GM18507 (cell line): ENCODE data around the gene NPIPB5.
"Not testable (repeated sequence)": the region's sequence is repeated elsewhere in the genome, so short reads cannot be mapped to it uniquely, and the experiment has no call there.

ENCODE experiments used
- DNase-seq: peaks from one replicate; pipeline ENCODE4 v3.0.0; 2011; ENCODE audit warnings: low read depth; ENCODE audit not compliant: insufficient read length; ENCODE audit errors: extremely low spot score
- FAIRE-seq: peaks from 2 replicates; lab custom pipeline; 2011; peaks lifted over from hg19 to GRCh38; lab: Jason Lieb, UNC

NPIPB5 gene

GRCh38 chr16:22510591-22510990 is at the start of gene NPIPB5:
Gene NPIPB5 (plus strand): TSS chr16:22510891. CDS start chr16:22513802, 2,911 bp downstream.
- DNase-seq, FAIRE-seq: not testable (repeated sequence)

DNA sequence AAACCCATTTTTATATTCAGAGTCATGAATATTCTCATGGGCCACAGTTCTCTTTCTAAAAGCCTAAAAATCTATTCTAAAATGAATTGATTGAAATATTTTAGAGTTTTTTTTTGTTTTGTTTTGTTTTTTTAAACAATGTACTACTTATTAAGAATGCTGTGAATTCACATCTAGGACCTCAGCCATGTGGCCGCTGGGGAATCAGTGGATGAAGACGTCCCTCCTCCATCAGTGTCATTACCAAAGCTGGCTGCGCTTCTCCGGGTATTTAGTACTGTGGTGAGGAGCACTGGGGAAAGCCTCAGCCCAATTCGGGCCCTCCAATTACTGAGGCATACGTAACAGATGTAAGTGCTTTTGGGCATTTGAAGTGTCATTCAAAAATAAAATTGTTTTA is 41.8 kb upstream of the NPIPB5 start:
- not testable (repeated sequence) for FAIRE-seq

DNA sequence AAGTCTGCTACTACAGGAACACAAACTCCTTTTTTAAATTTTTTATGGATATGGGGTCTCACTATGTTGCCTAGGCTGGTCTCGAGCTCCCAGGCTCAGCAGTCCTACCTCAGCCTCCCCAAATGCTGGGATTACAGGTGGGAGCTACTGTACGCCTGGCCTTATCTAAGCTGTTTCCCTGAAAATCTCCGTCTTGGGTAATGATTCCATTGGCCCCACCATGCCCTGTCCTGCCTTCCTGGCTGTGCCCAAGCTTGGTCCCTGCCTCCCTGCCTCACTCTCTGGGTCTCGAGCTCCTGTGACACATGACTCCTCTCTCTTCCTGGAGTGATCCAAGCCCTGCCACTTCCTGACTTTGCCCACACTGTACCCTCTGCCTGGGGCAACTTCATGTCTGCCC is 27.3 kb downstream of the NPIPB5 start:
- DNase-seq, FAIRE-seq: not testable (repeated sequence)

More for the DNA sequence above, 41.8 kb upstream of the NPIPB5 start:
- not testable (repeated sequence) for DNase-seq

DNA sequence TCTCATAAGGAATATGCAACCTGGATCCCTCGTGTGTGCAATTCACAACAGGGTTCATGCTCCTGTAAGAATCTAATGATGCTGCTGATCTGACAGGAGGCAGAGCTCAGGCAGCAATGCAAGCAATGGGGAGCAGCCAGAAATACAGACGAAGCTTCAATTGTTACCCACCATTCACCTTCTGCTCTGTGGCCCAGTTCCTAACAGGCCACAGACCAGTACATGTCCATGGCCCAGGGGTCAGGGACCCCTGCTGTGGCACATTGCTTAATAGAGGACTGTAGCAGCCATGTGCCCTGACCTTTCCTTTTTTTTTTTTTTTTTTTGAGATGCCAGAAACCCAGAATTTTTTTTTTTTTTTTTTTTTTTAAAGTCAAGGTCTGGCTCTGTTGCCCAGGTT is 34.1 kb downstream of the NPIPB5 start:
- FAIRE-seq, DNase-seq: not testable (repeated sequence)

DNA sequence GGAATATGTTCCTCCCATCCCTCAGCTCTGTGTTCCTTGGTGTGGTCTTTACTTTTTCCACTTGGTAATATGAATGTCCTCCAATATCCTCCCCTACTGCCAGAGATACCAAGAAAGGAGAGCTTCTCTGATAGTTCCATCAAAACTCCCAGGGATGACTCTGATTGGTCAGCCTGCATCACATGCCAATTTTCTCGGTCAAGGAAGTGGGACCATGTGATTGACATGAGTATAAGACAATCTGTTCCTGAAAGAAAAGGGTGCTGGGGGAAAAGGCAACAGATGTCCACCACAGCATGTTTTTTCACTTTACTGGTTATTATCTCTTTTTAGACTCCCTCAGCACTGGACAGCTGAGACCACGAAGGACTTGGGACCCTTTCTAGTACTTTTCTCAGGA is 35.9 kb downstream of the NPIPB5 start:
- not testable (repeated sequence) for FAIRE-seq, DNase-seq

DNA sequence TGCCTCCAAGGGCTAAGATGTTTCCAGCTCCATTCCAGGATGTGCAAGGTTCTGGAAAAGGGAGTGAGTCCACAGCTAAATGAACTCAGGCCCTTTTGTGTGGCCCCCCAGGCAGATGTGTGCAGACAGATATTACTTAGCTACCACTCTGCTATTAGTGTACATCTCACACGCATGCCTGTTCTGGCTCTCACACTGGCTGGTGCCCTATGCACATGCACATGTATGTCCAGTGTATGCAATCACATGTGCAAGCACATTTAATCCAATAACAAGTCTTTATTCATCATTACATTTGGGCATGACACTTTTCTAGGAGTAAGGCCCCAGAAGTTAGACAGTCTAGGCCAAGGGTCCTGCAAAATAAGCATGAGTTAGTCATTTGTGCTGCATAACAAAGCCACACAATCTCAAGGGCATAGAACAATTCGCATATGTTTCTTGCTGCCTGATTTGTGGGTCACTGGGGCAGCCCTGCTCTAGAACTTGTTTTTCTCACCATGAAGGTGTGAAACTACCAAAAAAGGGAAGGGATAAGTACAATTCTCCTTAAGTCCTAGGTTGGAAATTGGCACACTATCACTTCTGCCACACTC is 36.6 kb downstream of the NPIPB5 start:
- not testable (repeated sequence) for DNase-seq, FAIRE-seq

GRCh38 chr16:22549853-22550252 is 39.2 kb downstream of the NPIPB5 start:
- not testable (repeated sequence) for FAIRE-seq, DNase-seq

DNA sequence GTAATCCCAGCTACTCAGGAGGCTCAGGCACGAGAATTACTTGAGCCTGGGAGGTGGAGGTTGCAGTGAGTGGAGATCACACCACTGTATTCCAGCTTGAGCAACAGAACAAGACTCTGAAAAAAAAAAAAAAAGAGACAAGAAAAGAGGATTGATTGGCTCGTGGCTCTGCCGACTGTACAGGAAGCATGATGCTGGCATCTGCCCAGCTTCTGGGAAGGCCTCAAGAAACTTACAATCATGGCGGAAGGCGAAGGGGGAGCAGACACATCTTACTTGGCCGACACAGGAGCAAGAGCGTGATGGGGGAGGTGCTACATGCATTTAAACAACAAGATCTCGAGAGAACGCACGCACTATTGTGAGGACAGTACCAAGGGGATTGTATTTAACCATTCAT is 40.5 kb downstream of the NPIPB5 start:
- not testable (repeated sequence) for DNase-seq, FAIRE-seq

DNA sequence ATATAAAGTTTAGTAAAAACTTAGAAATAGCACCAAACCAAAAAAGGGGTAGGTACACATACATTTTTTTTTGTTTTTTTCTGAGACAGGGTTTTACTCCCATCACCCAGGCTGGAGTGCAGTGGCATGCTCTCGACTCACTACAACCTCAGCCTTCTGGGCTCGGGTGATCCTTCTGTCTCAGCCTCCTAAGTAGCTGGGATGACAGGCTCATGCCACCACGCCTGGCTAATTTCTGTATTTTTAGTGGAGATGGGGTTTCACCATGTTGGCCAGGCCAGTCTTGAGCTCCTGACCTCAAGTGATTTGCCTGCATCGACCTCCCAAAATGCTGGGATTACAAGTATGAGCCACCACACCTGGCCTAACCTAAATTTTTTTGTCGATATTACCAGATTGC is 41.0 kb downstream of the NPIPB5 start:
- FAIRE-seq, DNase-seq: not testable (repeated sequence)

DNA sequence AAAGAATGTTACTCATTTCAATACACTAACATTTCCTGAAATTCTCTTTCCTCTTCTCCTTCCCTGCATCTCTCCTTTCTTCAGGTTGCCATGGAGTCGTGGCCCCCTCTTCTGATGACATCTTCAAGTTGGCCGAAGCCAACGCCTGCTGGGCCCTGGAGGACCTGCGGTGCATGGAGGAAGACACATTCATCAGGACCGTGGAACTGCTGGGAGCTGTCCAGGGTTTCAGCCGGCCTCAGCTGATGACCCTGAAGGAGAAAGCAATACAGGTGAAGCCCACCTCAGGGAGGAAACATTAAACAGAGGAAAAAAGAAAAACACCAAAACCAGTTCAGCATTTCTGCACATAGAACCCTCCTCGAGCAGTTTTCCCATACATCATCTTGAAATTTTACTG is 46.1 kb downstream of the NPIPB5 start:
- not testable (repeated sequence) for FAIRE-seq

More for the DNA sequence above, 46.1 kb downstream of the NPIPB5 start:
- not testable (repeated sequence) for DNase-seq
